Endothelial cell of hepatic sinusoid (primary cell): ENCODE measurements around the gene PROCA1.

Experiments used
- in situ Hi-C: cut with HindIII; loops from 2 replicates; pipeline ENCODE4 v1.10.0; 2017; ENCODE audit warnings: low sequenced_read_pairs

PROCA1 gene

DNA sequence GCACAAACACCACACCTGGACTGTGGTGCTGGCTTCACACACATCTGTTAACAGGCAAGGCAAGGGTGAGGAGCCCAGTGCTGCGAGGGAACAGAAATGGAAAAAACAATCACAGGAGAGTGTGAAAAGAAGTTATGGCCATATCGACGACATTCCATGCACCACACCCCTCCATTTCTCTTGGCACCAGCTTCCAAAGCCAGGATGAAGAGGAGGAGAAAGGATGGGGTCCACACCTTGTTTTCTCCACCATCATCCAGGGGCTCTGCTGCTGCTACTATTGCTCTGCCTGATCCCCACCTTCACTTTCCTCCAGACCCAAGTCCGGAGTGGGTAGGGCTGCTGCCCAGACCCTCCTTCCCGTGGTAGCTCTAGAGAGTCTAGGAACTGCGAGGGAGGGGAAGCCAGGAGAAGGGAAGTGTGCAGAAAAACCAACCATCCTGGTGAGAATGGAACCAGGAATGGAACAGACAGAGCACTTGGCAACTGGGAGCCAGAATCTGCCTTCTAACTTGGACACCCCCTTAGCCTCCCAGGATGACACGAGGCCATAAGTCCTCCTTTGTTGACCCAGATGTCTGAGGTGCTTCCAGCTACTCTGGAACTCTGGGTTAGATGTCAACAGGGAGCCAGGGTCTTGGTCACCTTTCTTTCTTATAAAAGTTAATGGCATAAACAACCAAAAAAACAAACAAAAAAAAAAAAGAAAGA, 1.2 kb upstream of the PROCA1 start:
- in situ Hi-C loops, result no loop called here

DNA sequence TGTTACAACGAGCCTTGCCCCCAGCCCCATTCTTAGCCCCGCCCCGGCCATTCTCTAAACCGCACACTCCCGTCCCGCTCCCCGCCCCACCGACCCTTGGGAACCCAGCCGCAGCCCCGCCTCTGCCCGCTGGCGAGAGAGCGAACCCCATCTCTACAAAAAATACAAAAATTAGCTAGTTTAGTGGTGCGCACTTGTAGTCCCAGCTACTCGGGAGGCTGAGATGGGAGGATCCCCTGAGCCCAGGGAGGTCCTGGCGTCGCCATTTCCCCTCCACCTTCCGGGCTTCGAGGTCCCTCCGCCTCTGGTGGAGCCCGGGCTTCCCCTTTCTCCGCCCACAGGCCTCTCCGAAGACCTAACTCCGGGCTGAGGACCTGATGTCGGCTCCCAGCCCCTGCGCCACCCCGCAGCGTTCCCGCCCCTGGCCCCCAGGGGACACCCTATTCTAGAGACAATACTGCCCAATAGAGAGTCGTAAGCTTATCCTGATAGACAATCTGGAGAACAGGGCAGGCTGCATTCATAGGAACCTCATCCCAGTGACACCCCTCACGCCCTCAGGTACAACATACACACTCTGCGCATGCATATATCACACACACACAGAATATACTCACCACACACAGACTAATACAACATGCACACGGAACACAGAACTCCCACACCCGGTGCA, 480 bp upstream of the PROCA1 start:
- in situ Hi-C loops, result no loop called here

DNA sequence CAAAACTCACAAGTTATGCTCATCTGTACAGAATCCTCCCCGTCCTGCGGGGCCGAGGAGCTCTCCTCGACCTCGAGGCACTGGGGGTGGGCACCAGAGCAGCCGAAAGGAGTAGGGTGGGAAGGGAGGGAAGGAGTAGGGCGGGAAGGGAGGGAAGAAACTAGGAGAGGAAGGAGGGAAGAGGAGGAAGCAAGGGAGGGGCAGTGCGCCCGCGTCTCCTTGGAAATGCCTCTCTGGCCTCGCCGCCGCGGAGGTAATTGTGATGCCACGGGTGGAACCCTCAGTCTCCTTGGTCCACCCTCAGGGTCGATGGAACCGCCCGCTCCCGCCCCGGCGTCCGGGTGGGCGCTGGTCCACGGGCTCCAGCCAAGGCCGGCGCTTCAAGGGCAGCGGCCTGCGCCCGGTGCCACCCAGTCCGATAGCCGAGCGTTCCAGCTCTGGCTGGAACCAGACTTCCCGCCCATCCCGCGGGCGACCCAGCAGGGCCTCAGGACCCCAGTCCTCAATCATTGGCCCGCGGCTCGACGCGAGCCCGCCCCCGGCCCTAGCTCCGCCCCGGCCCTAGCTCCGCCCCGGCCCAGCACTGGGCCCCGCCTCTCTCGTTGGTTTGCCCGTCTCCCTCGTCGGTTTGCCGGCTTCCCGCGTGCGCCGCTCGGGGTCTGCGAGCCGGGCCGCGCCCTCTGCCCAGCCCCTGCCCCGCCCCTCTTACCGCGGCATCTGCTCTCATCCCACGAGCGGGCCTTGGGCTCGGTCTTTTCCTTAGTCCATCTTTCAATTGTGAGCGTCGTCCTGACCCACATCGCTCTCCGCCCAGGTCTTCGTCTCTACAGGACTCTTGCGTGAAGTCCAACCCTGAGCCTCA, 596 bp downstream of the PROCA1 start:
- in situ Hi-C loops, result no loop called here

DNA sequence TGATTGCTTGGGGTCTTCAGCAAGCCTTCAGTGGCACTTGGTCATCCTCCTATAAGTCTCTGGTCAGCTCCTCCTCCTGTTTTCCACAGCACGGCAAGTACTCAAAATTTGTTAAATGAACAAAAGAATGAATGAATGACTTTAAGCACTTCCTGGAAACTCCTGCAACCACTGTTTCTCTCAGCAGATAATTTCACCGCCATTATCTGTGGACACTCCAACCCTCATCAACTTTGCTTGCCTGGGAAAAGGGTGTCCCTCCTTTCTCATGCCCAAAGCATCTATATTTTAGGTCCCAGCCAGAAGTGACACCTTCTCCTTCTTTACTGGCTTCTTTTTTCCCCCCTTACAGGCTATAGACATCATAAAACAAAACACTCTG, 4.4 kb downstream of the PROCA1 start:
- in situ Hi-C loops, result no loop called here

DNA sequence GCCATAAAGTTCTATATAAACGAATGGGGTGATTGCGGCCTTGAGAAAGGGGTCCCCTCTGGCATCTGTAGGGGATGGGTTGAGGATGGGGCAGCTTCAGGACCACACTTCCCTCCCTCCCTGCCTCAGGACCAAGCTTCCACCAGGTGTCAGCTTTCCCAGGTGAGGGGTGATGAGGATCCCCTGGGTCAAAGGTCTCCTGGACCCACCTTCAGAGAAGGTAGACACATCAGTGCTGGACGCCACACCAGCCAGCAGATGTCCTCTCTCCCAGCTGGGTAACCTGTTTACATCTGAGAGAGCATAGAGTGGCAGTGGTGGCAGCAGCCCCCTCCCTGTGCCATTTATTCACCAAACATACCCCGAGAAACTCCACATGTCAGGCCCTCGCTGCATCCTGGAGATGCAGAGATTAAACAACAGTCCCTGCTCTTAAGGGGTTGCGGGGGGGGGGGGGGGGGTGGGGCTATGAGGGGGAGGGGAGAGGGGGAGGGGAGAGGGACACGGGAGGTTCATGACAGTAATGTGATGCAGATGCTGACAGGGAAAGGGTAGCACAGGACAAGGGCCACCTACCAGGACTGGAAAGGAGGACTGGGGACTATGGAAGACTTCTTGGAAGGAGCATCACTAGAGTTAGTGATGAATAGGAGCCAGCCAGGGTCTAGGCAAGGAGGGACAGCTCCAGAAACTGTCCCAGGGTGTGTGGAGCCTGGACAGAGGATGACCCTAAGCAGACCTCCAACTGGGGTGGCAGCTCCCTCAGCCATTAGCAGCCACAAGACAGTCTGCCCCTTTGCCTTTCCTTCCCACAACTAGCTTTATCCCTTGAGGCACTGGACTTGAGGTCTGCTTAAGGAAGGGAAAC, 5.0 kb downstream of the PROCA1 start:
- in situ Hi-C loops, result no loop called here

DNA sequence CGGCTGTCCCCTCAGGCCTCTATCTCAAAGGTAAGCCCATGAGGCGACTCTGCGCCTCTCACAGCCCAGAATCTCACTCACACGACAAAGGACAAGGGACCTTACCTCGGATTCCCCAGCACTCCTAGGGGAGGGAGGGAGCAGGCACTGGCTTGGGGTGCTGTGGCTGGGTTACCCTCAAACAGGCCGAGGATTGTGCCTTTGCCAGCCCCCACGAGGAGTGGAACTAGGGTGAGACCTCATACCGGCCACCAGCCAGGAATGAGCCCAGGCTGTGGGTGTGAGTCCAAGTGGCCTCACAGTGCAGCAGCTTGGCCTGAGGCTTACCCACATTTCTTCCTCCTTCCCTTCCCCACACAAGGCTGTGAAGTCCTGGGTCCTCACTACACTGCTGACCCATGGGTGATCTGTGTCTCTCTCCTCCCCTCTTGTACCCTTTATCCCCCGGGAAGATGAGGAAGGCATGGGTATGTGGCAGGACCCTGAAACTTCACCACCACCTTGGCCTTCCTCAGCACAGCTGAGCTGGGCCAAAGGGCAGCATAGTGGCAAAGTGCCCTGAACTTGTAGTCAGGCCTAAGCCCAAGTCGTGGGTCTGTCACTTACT, 5.9 kb downstream of the PROCA1 start:
- in situ Hi-C loops, result no loop called here

DNA sequence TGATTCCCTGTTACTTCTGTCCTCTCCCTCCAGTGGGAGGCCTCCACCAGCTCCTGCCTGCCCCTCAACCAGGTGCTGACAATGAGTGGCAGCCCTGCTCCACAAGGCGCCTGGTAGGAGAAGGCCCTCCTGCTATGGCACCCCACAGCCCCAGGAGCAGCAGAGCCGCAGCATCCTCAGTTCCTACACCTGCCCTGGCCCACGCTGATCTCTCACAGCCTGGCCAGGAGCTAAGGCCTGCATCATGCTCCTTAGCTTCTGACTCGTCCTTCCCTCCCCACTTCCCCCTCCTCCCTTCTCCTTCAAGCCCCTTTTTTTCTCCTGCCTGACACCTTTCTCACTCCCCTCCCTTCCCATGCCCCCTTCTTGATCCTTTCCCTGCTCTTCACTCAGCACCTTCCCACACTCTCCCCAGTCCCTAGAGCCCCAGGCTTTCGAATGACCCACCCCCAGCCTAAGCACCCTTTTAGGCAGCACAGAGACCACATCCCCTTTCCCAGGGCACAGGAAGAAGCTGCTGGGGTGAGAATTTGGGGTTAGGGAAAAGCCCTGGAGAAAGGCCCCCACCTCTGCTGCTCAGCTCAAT, 6.5 kb downstream of the PROCA1 start:
- in situ Hi-C loops, result no loop called here

DNA sequence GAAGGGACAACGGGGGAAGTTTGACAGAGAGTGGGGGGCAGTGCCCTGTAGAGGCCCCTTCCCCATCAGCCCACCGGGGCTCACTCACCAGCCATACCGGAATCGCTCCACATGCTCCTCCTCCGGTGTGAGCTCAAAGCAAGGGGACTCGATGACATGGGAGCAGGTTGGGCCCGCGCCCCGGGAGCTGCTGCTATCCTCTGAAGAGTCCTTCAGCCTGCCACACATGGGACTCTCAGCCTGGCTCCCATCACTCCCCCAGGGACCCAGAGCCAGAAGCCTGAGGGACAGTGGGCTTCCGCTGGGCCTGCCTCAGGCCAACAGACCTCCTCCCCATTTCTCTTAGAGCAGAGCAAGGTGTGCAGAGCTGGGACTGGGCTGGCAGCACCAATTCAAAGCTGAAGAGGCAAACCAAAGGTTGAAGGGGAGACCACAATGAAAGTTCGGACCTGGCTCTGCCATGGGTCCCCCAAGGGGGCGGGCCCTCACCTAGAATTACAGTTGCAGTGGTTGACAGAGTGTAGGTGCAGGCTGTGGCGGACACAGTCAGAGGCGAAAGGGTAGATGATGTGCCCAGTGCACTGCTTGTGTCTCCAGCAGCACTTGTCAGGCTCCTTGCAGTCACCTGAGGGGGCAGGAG, 7.3 kb downstream of the PROCA1 start:
- in situ Hi-C loops, result no loop called here

DNA sequence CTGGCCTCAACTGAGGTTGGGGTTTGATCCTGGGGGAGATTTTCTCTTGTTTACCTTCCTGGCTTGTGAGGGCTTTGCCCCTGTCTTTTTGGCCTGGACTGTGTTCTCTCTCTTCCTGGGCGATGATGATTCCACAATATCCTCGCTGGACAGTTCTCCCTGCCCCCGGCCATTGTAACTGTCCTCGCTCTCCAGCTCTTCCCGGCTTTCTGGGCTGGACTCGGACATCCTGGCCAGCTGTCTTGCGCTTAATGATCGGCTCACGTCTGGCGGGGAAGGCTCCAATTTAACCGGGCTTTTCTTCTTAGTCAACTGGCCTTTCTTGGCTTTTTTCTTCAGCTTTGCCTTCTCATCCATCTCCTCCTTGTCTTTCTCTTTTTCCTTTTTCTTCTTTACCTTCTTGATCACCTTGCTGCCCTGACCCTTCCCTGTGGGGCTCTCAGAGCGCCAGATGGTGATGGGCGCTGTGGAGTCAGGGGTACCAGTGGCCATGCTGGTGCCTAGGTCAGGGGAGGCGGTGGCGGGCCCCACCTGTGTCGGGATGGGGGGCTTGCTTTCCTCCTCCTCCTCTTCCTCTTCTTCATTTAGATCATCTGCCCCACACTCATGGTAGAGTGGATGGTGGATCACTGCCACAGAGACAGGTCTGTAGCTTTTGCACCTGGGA, 8.0 kb downstream of the PROCA1 start:
- in situ Hi-C loops, result no loop called here

DNA sequence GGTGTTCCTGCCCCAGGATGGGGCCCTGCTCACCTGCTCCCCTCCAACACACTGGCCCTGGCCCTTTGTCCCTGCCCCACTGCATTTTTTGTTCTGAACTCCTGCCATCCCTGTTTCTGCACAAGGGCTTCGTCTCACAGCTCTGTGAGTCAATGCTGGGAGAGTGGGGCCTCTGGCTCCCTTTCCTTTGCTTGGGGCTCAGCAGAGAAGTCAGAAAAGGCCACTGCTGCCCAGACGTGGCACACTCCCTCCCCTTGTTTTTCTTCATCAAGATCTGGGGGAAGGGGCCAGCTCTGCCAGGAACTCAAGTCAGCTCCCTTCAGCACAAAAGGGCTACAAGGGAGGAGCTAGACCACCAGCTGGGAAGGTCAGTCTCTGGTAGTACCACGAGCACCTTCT, 8.9 kb downstream of the PROCA1 start:
- in situ Hi-C loops, result no loop called here

DNA sequence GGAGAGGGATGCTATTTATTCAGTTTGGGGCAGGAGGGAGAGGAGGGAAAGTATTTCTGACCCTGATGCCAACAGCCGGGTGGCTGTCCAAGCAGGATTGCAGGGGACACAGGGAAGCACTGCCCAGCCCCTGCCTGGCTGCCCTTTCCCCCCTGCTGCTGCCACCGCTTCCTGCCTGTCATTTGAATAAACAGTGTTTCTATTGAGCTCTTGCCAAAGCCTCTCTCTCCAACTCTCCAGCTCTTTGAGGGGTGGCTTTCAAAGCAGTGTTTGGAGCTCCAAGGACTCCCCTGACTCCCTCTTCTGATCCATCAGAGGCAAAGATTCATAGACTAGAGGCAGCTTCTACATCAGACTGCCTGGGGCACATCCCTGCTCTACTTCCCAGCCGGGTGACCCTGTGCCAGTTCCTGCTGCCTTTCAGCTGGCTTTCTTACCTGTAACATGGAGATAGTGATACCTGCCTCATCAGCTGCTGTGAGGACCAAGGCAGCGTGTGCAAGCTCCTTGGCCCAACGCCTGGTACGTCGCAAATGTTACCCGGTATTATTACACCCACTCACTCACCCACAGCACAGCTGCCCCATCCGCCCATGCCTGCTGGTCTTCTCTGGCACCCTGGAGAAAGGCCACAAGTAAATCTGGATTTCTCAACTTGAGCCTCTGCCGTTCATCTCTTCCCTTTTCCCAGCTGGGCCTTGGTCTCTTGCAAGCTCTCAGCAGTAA, 9.5 kb downstream of the PROCA1 start:
- in situ Hi-C loops, result no loop called here

DNA sequence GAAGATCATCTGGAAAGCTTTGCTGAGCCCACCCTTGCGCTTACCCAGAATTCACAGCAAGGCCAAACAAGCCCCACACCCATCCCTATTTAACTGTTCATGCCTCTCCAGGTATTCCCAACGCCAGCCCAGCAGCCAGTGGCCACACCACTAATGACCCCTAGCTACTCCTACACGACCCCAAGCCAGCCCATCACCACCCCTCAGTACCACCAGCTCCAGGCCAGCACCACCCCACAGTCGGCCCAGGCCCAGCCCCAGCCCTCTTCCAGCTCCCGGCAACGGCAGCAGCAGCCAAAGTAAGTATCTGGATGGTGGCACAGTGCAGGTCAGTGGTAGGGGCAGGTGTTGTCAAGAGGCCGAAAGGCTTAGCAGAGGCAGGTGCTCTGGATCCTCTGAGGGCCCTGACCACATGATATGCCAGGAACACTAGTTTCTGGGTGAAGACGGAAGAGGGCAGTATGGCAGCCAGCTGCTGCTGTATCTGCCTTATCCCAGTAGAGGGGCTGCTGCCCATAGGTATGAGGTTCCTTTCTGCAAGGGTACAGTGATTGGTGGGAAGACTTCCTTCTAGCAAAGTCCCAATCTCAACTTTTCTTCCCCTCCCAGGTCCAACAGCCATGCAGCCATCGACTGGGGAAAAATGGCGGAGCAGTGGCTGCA, 10.7 kb downstream of the PROCA1 start:
- in situ Hi-C loops, result no loop called here

DNA sequence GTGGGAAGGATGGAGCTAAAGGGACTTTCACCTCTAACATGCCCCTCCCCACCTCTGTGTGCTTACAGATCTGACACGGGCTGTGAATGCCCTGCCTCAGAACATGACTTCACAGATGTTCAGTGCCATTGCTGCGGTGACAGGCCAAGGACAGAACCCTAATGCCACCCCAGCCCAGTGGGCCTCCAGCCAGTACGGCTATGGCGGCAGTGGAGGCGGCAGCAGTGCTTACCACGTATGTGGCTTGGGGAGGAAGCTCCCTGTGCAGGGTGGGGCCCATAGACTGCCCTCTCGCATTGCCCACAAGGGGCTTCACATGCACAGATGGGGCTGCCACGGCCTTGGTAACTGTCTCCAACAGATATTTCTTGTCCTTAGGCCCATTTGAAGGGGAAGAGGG, 11.4 kb downstream of the PROCA1 start:
- in situ Hi-C loops, result no loop called here

DNA sequence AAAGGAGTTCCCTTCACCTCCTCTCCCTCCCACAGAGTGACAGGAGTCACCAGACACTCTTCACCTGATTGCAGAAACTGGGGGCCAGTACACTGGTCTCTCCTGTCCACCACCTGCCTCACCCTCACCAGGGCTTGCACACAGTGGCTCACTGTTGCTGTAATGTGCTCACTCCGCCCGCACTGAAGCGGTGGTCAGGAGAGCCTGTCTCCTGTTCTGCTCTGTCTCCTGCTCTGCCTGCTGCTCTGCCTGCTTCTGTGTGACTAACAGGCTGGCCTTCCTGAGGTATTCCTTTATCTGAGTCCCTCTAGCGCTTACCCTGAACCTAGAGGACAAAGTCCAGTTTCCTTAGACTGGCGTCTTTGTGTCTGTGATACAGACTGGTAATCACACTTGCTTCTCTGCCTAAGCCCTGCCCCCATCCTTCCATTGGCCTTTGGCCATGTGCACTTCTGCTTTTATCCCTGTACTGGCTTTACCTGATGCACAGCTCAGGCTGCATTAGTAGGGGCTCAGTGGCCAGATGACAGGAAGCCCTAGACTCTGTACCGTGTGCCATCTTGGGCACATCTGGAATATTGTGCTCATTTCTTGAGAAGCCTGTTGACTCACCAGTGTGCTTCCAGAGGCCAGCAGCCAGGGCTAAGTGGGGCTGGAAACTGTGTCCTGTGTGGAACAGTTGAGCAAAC, 13.3 kb downstream of the PROCA1 start:
- in situ Hi-C loops, result no loop called here

DNA sequence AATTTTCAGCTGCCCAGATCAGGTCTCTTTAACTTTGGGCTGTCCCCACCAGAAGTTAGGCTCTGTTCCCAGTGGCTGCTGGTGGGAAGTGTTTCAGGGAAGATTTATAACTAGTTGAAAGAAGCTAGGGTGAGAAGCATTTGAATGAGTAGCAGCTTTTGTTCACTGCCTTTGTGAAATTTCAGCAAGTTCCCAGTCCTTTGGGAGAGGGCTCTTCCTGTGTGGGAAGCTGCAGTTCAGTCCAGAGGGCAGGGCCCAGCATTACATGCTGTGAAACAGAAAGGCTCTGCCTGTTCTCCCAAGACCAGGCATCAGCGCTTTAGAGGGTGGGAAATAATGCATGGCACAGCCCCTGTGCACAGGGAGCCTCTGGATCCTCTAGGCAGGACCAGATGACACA, 17.8 kb downstream of the PROCA1 start:
- in situ Hi-C loops, result no loop called here

DNA sequence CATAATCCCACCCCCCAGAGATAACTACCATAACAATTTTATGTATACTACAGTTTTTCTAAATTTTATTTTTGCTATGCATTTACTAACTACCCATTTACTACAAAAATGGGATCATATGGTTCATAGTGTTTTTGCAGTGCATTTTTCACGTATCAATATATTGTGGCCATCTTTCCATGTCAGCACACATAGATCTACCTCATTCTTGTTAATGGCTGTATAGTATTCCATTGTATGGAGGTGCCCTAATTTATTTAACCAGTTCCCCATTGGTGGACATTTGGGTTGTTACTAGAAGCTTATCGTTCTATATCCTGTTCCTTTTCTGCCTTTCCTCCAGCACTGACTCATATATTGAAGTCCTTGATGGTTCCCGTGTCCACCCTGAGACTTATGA, 22.7 kb downstream of the PROCA1 start:
- in situ Hi-C loops, result no loop called here

DNA sequence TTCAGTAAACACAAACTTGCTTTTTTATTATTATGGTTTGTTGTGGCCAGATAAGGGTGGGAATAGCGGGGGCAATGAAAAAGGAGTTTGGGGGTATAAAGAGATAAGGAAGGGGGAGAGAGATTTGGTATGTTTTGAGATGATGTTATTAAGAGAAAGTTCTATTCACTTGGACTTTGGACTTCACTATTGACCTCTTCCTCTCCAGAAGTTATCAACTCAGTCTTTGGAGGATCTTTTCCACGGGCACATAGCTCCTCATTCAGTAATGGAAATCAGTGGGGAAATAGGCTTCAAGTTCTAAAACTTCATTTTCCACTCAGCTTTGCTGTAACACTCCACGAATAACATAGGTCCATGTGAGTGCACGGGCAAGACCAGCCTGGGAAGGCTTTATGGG, 23.2 kb downstream of the PROCA1 start:
- in situ Hi-C loops, result no loop called here
